GM23338 (cell line): ENCODE data around the gene CCL23. TPM values are rescaled to one million over a fixed set of nuclear protein-coding genes. Genes with fewer than 3 reads are reported as not detected.
A peak's percentile ranks its signal among the peaks of the same experiment; 100 is the strongest.

ENCODE experiments used
- ATAC-seq: fragments of 200-7000 bp; cut with Tn5 transposase; 3 replicates; pipeline ENCODE4 v1.9.1; 2020
- DNase-seq: peaks from one replicate; pipeline ENCODE4 v3.0.0-alpha.2; 2015; ENCODE audit warnings: low spot score
- H2AFZ ChIP-seq: fragments of 200-600 bp; sonication (generic); 2 replicates; pipeline ENCODE4 v1.8.0; 2016; ENCODE audit warnings: antibody characterized with exemption, mild to moderate bottlenecking, moderate library complexity
- H3F3A ChIP-seq: fragments of 200-600 bp; sonication (generic); replicated peaks from 2 replicates; pipeline ENCODE4 v1.8.0; 2017; ENCODE audit warnings: antibody characterized with exemption, mixed run types, low read depth
- H3K27ac ChIP-seq: fragments of 200-600 bp; sonication (generic); 2 replicates; pipeline ENCODE4 v1.6.1; 2016; ENCODE audit warnings: low read depth
- H3K27me3 ChIP-seq: fragments of 200-600 bp; sonication (generic); 2 replicates; pipeline ENCODE4 v1.8.0; 2016; ENCODE audit warnings: mild to moderate bottlenecking, mixed run types, moderate library complexity; ENCODE audit not compliant: insufficient read depth
- H3K36me3 ChIP-seq: fragments of 200-600 bp; sonication (generic); 2 replicates; pipeline ENCODE4 v1.8.0; 2016; ENCODE audit warnings: mild to moderate bottlenecking; ENCODE audit not compliant: insufficient read depth
- H3K4me1 ChIP-seq: fragments of 200-600 bp; sonication (generic); 2 replicates; pipeline ENCODE4 v1.8.0; 2016; ENCODE audit warnings: mild to moderate bottlenecking, moderate library complexity; ENCODE audit not compliant: insufficient read depth
- H3K4me2 ChIP-seq: fragments of 200-600 bp; sonication (generic); 2 replicates; pipeline ENCODE4 v1.7.1; 2017; ENCODE audit warnings: mixed run types
- H3K4me3 ChIP-seq: fragments of 200-600 bp; sonication (generic); 2 replicates; pipeline ENCODE4 v1.6.1; 2016; ENCODE audit warnings: mixed run types
- H3K79me2 ChIP-seq: fragments of 200-600 bp; sonication (generic); replicated peaks from 2 replicates; pipeline ENCODE4 v1.8.0; 2017; ENCODE audit warnings: mild to moderate bottlenecking; ENCODE audit not compliant: insufficient read depth
- H3K9me2 ChIP-seq: fragments of 200-600 bp; sonication (generic); 2 replicates; pipeline ENCODE4 v1.8.0; 2017; ENCODE audit not compliant: insufficient read depth
- H4K20me1 ChIP-seq: fragments of 200-600 bp; sonication (generic); replicated peaks from 2 replicates; pipeline ENCODE4 v1.8.0; 2017; ENCODE audit warnings: mild to moderate bottlenecking; ENCODE audit not compliant: insufficient read depth
- H3K27ac Mint-ChIP-seq: 2 replicates; pipeline ENCODE4 v1.8.0; 2020; ENCODE audit warnings: inconsistent platforms, mild to moderate bottlenecking, moderate library complexity, mixed read lengths
- H3K27me3 Mint-ChIP-seq: 3 replicates; pipeline ENCODE4 v1.8.0; 2022; ENCODE audit warnings: low read depth, mild to moderate bottlenecking, moderate library complexity, mixed read lengths, inconsistent platforms; ENCODE audit not compliant: insufficient read depth, poor library complexity
- H3K36me3 Mint-ChIP-seq: 3 replicates; pipeline ENCODE4 v1.8.0; 2021; ENCODE audit warnings: low read depth, mild to moderate bottlenecking, inconsistent platforms, moderate library complexity, mixed read lengths
- H3K4me1 Mint-ChIP-seq: 3 replicates; pipeline ENCODE4 v1.8.0; 2020; ENCODE audit warnings: mild to moderate bottlenecking, inconsistent platforms, mixed read lengths
- H3K4me3 Mint-ChIP-seq: 3 replicates; pipeline ENCODE4 v1.8.0; 2021; ENCODE audit warnings: moderate library complexity, mild to moderate bottlenecking, inconsistent platforms, mixed read lengths
- H3K9me3 Mint-ChIP-seq: 3 replicates; pipeline ENCODE4 v1.8.0; 2020; ENCODE audit warnings: moderate library complexity, mild to moderate bottlenecking, inconsistent platforms, mixed read lengths
- CREB1 ChIP-seq: fragments of 250-450 bp; sonication (Bioruptor Pico); IDR thresholded peaks from 2 replicates; pipeline ENCODE4 v1.5.0; 2020; ENCODE audit warnings: low read depth, mild to moderate bottlenecking, moderate library complexity
- CTCF ChIP-seq, 2 experiments: fragments of 200-600 bp in 1 of 2; sonication (generic) in 1 of 2; conservative IDR thresholded peaks; 2 replicates each; pipeline versions ENCODE4 v1.5.1 to v1.6.1; 2016 to 2017; ENCODE audit warnings: antibody characterized with exemption in 2 of 2, low read depth in 2 of 2, mild to moderate bottlenecking in 2 of 2, moderate library complexity in 1 of 2
- ETS1 ChIP-seq: IDR thresholded peaks from 2 replicates; pipeline ENCODE4 v1.6.1; 2016; ENCODE audit warnings: antibody characterized with exemption
- NANOG ChIP-seq: IDR thresholded peaks from 2 replicates; pipeline ENCODE4 v1.6.1; 2016; ENCODE audit warnings: antibody characterized with exemption, borderline replicate concordance
- ZNF114 ChIP-seq: fragments of 250-450 bp; sonication (Bioruptor Pico); IDR thresholded peaks from 2 replicates; pipeline ENCODE4 v1.5.0; 2020; ENCODE audit warnings: mild to moderate bottlenecking, moderate library complexity
- ZNF331 ChIP-seq: fragments of 250-450 bp; sonication (Bioruptor Pico); IDR thresholded peaks from 2 replicates; pipeline ENCODE4 v1.5.0; 2020; ENCODE audit warnings: low read depth, mild to moderate bottlenecking, moderate library complexity
- ZNF462 ChIP-seq: fragments of 250-450 bp; sonication (Bioruptor Pico); IDR thresholded peaks from 2 replicates; pipeline ENCODE4 v1.5.0; 2020; ENCODE audit warnings: mild to moderate bottlenecking, moderate library complexity
- polyA plus RNA-seq: library from polyadenylated mRNA; unstranded; fragments of >200 nt; fragmentation: Nextera tagmentation; extraction: Ambion mirVana; gene quantifications from 2 replicates; pipeline ENCODE4 v1.2.1, GENCODE V29; 2016
- total RNA-seq: library from RNA; depleted of rRNA; stranded (reverse); fragments of >200 nt; shearing (Covaris generic); gene quantifications from 2 replicates; pipeline ENCODE4 v1.2.3, GENCODE V29; 2014

Gene CCL23
- total and polyA plus RNA-seq, 2 experiments from 2014 or later = not detected

GRCh38 chr17:36008998-36009665, 8.6 kb downstream of the CCL23 start:
- H3K27me3 ChIP-seq = no peaks in the 10 kb centered on the region
- ATAC-seq (peak; percentile 40; the same call in 2 of the 3 replicates), DNase-seq (peak; percentile 54)
- Mint-ChIP-seq H3K36me3 (peaks cover 10% of the 10 kb centered on the region; the same call in 2 of the 3 replicates), H3K4me3 (no peak overlapping the region), H3K4me1 (no peaks in the 10 kb centered on the region), H3K9me3 (peaks cover 67% of the 10 kb centered on the region), H3K27me3 (no peaks in the 10 kb centered on the region), H3K27ac (no peak overlapping the region)
- no peaks in the 10 kb centered on the region for H3F3A ChIP-seq
- no peaks in the 10 kb centered on the region for H3K36me3 ChIP-seq
- TF ChIP-seq CREB1 (CRISPR knock-in tag) (no peak), CTCF (conservative IDR thresholded peaks at IDR 0.05; ENCODE audit: low read depth in 2 of 2) (peak; percentile 48 to 78)
- no peaks in the 10 kb centered on the region for H3K4me1 ChIP-seq
- H3K79me2 ChIP-seq = no peaks in the 10 kb centered on the region
- no peak overlapping the region for H3K4me2 ChIP-seq
- H2AFZ ChIP-seq = no peak overlapping the region
- no peaks in the 10 kb centered on the region for H4K20me1 ChIP-seq
- H3K9me2 ChIP-seq = no peaks in the 10 kb centered on the region
- H3K27ac ChIP-seq = no peak overlapping the region
- H3K4me3 ChIP-seq = no peak overlapping the region

GRCh38 chr17:36004594-36005108, 13.1 kb downstream of the CCL23 start:
- Histone ChIP-seq H2AFZ (no peak overlapping the region; the same call in 1 of the 2 replicates), H3K27ac (no peak overlapping the region), H3K4me3 (no peak overlapping the region), H4K20me1 (no peaks in the 10 kb centered on the region), H3K27me3 (no peaks in the 10 kb centered on the region), H3K9me2 (peaks cover 3% of the 10 kb centered on the region; the same call in 1 of the 2 replicates), H3K4me2 (no peak overlapping the region), H3K4me1 (no peaks in the 10 kb centered on the region), H3F3A (no peaks in the 10 kb centered on the region), H3K79me2 (no peaks in the 10 kb centered on the region), H3K36me3 (no peaks in the 10 kb centered on the region)
- Mint-ChIP-seq H3K9me3 (peaks cover 26% of the 10 kb centered on the region), H3K27me3 (no peaks in the 10 kb centered on the region), H3K36me3 (peaks cover 7% of the 10 kb centered on the region; the same call in 2 of the 3 replicates), H3K4me3 (no peak overlapping the region), H3K4me1 (peaks cover 7% of the 10 kb centered on the region), H3K27ac (no peak overlapping the region)
- ATAC-seq (no peak), DNase-seq (no peak)
- TF ChIP-seq ZNF462 (no peak), NANOG (no peak), ZNF114 (CRISPR knock-in tag) (no peak), CTCF (conservative IDR thresholded peaks at IDR 0.05; ENCODE audit: low read depth in 2 of 2) (no peak), ETS1 (no peak), ZNF331 (no peak)
